ENCODE results near the gene GBX2. TPM values are rescaled to one million over a fixed set of nuclear protein-coding genes. Genes with fewer than 3 reads are reported as not detected.
A peak's percentile ranks its signal among the peaks of the same experiment; 100 is the strongest.

The GBX2 gene
- total RNA-seq, 1 donor from 2014 or later = not detected

- intact Hi-C loops (cut with DNase I) = no loop called here
- TF ChIP-seq CTCF (IDR thresholded peaks at IDR 0.05) = no peak
- no peak for ATAC-seq
Measured at GRCh38 chr2:236173729-236174607, 5.8 kb upstream of the GBX2 start.

GRCh38 chr2:236173036-236173728 lies 5.0 kb upstream of the GBX2 start:
- DNase-seq (peak; percentile 60), ATAC-seq (no peak)
- Histone ChIP-seq H3K4me3 (no peak overlapping the region), H3K9me3 (no peaks in the 10 kb centered on the region), H3K4me1 (peaks cover 12% of the 10 kb centered on the region), H3K27me3 (peaks cover 98% of the 10 kb centered on the region), H3K27ac (no peak overlapping the region), H3K36me3 (no peaks in the 10 kb centered on the region)
- TF ChIP-seq CTCF (IDR thresholded peaks at IDR 0.05) = no peak
- intact Hi-C loops (cut with DNase I) = no loop called here

More at GRCh38 chr2:236173729-236174607, 5.8 kb upstream of the GBX2 start:
- peak; percentile 46 for DNase-seq
- Histone ChIP-seq H3K4me3 (no peak overlapping the region), H3K36me3 (no peaks in the 10 kb centered on the region), H3K27ac (no peak overlapping the region), H3K4me1 (peaks cover 13% of the 10 kb centered on the region), H3K27me3 (peaks cover 98% of the 10 kb centered on the region), H3K9me3 (no peaks in the 10 kb centered on the region)

- no peak overlapping the region for H3K4me3 ChIP-seq
- ATAC-seq = no peak
- intact Hi-C loops (cut with DNase I) = no loop called here
Measured at GRCh38 chr2:236172255-236173035, 4.3 kb upstream of the GBX2 start.

GRCh38 chr2:236171680-236172254 lies 3.6 kb upstream of the GBX2 start:
- Histone ChIP-seq H3K9me3 (no peaks in the 10 kb centered on the region), H3K27me3 (peaks cover 98% of the 10 kb centered on the region), H3K36me3 (no peaks in the 10 kb centered on the region), H3K27ac (no peak overlapping the region), H3K4me3 (no peak overlapping the region), H3K4me1 (peaks cover 13% of the 10 kb centered on the region)
- ATAC-seq (no peak), DNase-seq (no peak)
- no peak for TF ChIP-seq CTCF (IDR thresholded peaks at IDR 0.05)
- intact Hi-C loops (cut with DNase I) = no loop called here

More at GRCh38 chr2:236172255-236173035, 4.3 kb upstream of the GBX2 start:
- H3K9me3 ChIP-seq = no peaks in the 10 kb centered on the region
- TF ChIP-seq CTCF (IDR thresholded peaks at IDR 0.05) = no peak
- peaks cover 98% of the 10 kb centered on the region for H3K27me3 ChIP-seq
- H3K36me3 ChIP-seq = no peaks in the 10 kb centered on the region
- H3K4me1 ChIP-seq = peaks cover 8% of the 10 kb centered on the region
- H3K27ac ChIP-seq = no peak overlapping the region
- no peak for DNase-seq

- peak; percentile 62 for DNase-seq
- TF ChIP-seq CTCF (IDR thresholded peaks at IDR 0.05) = no peak
Measured at GRCh38 chr2:236171181-236171679, 3.0 kb upstream of the GBX2 start.

More at GRCh38 chr2:236171181-236171679, 3.0 kb upstream of the GBX2 start:
- intact Hi-C loops (cut with DNase I) = no loop called here
- Histone ChIP-seq H3K4me1 (peaks cover 18% of the 10 kb centered on the region), H3K36me3 (no peaks in the 10 kb centered on the region), H3K27ac (no peak overlapping the region), H3K9me3 (no peaks in the 10 kb centered on the region), H3K27me3 (peaks cover 98% of the 10 kb centered on the region), H3K4me3 (no peak overlapping the region)
- no peak for ATAC-seq
